ENCODE measurements around the gene MYBPC3.
"Not testable (repeated sequence)": the region's sequence is repeated elsewhere in the genome, so short reads cannot be mapped to it uniquely, and the experiment has no call there.

The MYBPC3 gene

DNA sequence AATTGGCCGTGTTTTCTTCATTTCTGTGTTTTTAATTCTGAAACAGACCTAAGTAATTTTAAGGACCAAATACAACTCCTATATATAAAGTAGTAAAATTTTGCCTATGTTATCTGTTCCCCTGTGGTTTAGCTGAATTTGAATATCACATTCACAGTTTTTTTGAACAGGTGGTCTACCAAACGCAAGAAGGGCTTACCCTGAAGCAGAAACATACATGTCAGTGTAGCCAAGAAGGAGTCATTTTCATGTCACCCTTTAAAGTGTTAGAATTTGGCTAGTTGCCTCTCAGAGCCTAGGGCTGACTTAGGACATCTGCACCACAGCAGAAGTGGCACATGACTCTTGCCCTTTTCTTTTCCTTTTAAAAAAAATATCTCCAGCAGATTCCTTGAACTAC is 34.3 kb downstream of the MYBPC3 start:
- no peak for DNase-seq (ENCODE audit: low read depth in 3 of 3)

GRCh38 chr11:47317064-47317828 is 35.3 kb downstream of the MYBPC3 start:
- DNase-seq (ENCODE audit: low read depth in 3 of 3): no peak

DNA sequence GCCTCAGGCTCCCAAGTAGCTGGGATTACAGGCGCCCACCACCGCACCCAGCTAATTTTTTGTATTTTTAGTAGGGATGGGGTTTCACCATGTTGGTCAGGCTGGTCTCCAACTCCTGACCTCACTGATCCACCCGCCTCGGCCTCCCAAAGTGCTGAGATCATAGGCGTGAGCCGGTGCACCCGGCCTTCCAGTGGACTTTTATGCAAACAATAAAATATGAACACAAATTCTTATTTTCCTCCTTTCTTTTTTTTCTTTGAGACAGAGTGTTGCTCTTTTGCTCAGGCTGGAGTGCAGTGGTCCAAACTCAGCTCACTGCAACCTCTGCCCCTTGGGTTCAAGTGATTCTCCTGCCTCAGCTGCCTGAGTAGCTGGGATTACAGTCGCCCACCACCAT is 36.0 kb downstream of the MYBPC3 start:
- DNase-seq (ENCODE audit: low read depth in 3 of 3): not testable (repeated sequence)

DNA sequence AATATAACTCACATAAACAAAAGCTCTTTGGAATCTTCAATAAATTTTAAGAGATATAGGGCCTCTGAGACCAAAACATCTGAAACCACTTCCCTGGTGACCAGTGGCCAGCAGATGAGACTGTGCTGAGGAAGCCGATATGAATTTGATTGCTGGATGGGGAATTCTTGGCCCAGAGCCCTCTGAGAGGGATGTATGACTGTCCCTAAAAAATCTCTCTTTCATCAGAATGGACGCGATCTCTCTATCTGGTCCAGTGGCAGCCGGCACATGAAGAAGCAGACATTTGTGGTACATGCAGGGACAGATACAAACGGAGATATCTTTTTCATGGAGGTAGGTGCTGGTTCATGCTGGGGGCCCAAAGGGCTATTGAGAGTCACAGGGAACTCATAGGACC is 37.5 kb downstream of the MYBPC3 start:
- no peak for DNase-seq (ENCODE audit: low read depth in 3 of 3)

- no peak for DNase-seq (ENCODE audit: low read depth in 3 of 3)
Measured at GRCh38 chr11:47308050-47308823, 44.3 kb downstream of the MYBPC3 start.

- no peak for DNase-seq (ENCODE audit: low read depth in 3 of 3)
Measured at GRCh38 chr11:47306484-47306844, 46.0 kb downstream of the MYBPC3 start.

DNA sequence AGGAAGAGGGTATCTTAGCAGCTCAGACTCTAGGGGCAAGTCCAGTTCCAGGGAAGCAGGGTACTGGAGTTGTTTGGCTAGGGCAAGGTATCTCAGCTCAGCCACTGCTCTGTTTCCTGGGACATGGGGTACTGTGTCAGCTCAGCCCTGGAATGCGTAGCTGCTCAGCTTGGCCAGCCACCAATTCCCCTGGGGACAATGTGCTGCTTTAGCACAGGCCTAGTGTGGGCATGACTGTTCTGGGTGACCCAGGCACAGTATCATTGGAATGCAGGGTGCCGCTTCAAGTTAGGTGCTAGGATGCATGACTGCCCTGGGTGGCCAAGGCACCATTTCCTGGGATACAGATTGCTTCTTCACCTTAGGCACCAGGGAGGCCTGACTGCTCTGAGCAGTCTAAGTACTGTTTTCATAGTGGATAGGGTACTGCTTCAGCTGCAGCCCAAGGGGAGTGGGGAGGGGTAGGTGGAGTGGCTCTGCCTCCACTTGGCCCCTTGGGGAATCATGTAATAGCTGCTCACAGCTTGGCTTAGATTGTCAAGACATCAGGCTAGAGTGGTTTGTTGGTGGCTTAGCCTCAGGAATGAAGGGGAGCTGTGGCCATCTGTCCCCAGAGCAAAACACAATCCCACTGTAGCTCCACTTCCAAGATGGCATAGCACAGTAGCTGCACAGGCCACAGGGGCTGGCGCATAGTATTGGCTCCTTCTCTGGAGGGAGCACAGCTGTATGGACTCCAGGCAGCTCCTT is 46.6 kb downstream of the MYBPC3 start:
- DNase-seq (ENCODE audit: low read depth in 3 of 3): no peak

- DNase-seq (ENCODE audit: low read depth in 3 of 3): no peak
Measured at GRCh38 chr11:47302853-47303252, 49.6 kb downstream of the MYBPC3 start.

DNA sequence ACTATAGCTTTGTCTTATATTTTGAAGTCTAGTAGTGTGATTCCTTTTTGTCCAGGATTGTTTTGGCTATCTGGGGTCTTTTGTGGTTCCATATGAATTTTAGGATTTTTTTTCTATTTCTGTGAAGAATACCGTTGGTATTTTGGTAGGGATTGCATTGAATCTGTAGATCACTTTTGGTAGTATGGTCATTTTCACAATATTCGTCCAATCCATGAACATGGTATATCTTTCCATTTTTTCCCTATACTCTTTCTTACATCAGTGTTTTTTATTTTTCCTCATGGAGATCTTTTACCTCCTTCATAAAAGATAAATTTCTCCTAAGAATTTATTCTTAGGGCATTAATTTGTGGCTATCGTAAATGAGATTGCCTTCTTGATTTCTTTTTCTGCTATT is 53.4 kb downstream of the MYBPC3 start:
- DNase-seq (ENCODE audit: low read depth in 3 of 3): no peak

GRCh38 chr11:47296045-47296444 is 56.5 kb downstream of the MYBPC3 start:
- no peak for DNase-seq (ENCODE audit: low read depth in 3 of 3)

GRCh38 chr11:47295385-47295784 is 57.1 kb downstream of the MYBPC3 start:
- no peak for DNase-seq (ENCODE audit: low read depth in 3 of 3)

GRCh38 chr11:47289856-47290255 is 62.6 kb downstream of the MYBPC3 start:
- no peak for DNase-seq (ENCODE audit: low read depth in 3 of 3)

DNA sequence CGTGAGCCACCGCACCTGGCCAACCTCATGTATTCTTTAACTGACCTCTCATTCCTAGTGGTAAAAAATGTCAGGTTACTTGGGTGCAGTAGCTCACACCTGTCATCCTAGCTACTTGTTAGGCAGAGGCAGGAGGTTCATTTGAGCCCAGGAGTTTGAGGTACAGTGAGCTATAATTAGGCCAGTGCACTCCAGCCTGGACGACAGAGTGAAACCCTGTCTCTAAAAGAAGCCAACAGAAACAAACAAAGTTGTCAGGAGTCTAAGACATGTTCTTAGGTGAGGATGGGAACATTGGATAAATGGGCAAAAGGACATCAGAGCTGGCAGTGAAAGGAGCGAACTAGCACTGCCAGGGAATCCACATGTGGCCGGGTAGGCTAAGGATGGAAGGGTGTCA is 64.4 kb downstream of the MYBPC3 start:
- no peak for DNase-seq (ENCODE audit: low read depth in 3 of 3)

- no peak for DNase-seq (ENCODE audit: low read depth in 3 of 3)
Measured at GRCh38 chr11:47285969-47286770, 66.3 kb downstream of the MYBPC3 start.

DNA sequence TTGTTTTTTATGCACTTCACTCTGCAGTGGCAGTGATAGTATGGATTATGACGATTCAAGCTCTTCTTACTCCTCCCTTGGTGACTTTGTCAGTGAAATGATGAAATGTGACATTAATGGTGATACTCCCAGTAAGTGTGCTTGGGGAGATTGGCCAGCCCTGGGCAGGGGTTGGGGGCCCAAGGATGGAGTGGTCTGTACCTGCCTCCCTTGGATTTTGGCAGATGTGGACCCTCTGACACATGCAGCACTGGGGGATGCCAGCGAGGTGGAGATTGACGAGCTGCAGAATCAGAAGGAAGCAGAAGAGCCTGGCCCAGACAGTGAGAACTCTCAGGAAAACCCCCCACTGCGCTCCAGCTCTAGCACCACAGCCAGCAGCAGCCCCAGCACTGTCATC is 68.4 kb downstream of the MYBPC3 start:
- DNase-seq (ENCODE audit: low read depth in 3 of 3): no peak

DNA sequence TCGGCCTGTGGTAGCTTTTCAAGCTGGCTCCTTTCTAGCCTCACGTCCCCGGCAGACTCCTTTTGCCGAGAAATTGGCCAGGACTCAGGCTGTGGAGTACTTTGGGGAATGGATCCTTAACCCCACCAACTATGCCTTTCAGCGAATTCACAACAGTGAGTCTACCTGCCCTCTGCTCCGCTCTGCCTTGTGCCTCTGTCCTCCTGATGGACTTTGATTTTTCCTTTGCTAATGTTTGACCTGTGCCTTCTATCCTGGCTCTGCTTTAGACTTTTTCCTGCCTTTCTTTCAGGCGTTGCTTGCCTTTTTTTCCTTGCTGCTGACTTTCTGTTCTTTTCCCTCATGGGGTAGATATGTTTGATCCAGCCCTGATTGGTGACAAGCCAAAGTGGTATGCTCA is 70.0 kb downstream of the MYBPC3 start:
- no peak for DNase-seq (ENCODE audit: low read depth in 3 of 3)
